ENCODE results near the gene SLC35G6.

The SLC35G6 gene

DNA sequence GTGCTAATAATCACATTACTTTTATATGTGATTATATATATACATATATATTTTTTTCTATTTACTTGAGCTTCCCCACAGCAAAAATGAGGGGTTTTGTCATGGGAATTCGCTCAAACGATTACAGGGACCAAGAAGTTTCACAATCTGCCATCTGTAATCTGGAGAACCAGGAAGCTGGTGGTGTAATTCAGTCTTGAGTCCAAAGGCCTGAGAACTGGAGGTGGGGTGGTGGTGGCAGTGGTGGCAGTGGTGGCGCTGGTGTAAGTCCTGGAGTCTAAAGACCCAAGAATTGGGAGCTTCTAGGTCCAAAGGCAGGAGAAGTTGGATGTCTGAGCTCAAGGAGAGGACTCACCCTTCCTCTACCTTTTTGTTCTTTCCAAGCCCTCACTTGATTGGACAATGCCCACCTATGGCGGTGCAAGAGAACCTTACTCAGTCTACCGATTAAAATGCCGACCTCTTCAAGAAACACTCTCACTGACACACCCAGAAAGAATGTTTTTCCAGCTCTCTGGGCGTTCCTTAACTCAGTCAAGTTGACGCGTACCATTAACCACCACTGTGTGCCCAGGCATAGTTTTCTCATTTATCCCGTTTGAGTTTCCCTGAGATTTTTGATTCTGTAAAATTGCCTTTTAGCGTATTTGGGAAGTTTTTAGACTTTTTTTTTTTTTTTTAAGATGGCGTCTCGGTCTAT, 34.8 kb downstream of the SLC35G6 start:
- no peak for DNase-seq (ENCODE audit: extremely low spot score)
- POLR2A ChIA-PET = interaction anchor here (0.6 kb wide), 2 partner anchors 11 to 32 kb away, joined by 3 read pairs; partner anchors contain the start of gene POLR2A
- TF ChIP-seq, protein P1, sequence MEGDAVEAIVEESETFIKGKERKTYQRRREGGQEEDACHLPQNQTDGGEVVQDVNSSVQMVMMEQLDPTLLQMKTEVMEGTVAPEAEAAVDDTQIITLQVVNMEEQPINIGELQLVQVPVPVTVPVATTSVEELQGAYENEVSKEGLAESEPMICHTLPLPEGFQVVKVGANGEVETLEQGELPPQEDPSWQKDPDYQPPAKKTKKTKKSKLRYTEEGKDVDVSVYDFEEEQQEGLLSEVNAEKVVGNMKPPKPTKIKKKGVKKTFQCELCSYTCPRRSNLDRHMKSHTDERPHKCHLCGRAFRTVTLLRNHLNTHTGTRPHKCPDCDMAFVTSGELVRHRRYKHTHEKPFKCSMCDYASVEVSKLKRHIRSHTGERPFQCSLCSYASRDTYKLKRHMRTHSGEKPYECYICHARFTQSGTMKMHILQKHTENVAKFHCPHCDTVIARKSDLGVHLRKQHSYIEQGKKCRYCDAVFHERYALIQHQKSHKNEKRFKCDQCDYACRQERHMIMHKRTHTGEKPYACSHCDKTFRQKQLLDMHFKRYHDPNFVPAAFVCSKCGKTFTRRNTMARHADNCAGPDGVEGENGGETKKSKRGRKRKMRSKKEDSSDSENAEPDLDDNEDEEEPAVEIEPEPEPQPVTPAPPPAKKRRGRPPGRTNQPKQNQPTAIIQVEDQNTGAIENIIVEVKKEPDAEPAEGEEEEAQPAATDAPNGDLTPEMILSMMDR (IDR thresholded peaks at IDR 0.05; ENCODE audit: control extremely low read depth, extremely low read depth, low read depth, missing control alignments) = no peak
- CTCF ChIA-PET = interaction anchor here (0.9 to 5.9 kb wide), 16 partner anchors 10 to 172 kb away, joined by 3 to 74 read pairs (median 8); partner anchors contain the start of genes MPDU1, SENP3, TMEM102 and TMEM95

DNA sequence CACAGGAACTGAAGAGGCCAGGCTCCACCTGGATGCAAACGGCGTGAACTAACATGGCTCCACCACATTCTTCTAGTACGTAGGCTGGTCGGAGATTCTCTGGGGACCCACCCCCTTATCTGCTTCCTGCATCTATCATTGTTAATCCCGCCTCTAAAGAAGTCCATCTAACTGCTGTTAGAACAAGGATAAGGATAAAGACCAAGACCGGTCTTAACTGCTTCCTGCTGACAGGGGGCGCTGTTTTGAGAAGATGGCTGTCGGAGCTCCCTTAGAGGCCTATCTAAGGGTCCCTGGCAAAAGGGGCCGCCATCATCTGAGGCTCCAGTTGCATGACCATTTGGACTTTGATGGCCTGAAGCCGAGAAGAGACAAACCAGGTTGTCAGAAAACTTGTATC, 41.8 kb downstream of the SLC35G6 start:
- CTCF ChIA-PET = interaction anchor here (1.0 to 4.5 kb wide), 4 partner anchors 9 to 66 kb away, joined by 4 to 21 read pairs (median 12); no protein-coding TSS in a partner anchor
- TF ChIP-seq, protein P1 (IDR thresholded peaks at IDR 0.05; ENCODE audit: control extremely low read depth, extremely low read depth, low read depth, missing control alignments) = peak; percentile 25
- POLR2A ChIA-PET = no interaction called here
- no peak for DNase-seq (ENCODE audit: extremely low spot score)

DNA sequence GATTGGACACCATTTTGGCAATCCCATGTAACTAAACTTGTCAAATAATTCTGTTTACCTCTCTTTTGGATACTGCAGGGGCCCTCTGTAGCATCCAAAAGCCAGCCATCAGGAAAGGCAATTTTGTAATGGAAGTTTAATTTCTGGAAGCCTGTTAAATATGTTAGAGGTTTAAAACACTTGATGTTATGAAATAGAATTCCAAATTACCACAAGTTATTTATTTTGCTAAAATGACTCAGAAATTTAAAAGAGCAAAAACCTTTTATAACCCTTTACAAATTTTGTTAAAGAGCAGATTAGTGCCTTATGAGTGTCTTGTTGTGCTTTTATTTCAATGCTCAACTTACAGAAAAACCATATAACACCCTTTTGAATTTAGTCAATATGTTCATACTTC, 47.6 kb downstream of the SLC35G6 start:
- TF ChIP-seq, protein P1 (IDR thresholded peaks at IDR 0.05; ENCODE audit: control extremely low read depth, extremely low read depth, low read depth, missing control alignments) = no peak
- no peak for DNase-seq (ENCODE audit: extremely low spot score)
- POLR2A ChIA-PET = no interaction called here
- CTCF ChIA-PET = no interaction called here

DNA sequence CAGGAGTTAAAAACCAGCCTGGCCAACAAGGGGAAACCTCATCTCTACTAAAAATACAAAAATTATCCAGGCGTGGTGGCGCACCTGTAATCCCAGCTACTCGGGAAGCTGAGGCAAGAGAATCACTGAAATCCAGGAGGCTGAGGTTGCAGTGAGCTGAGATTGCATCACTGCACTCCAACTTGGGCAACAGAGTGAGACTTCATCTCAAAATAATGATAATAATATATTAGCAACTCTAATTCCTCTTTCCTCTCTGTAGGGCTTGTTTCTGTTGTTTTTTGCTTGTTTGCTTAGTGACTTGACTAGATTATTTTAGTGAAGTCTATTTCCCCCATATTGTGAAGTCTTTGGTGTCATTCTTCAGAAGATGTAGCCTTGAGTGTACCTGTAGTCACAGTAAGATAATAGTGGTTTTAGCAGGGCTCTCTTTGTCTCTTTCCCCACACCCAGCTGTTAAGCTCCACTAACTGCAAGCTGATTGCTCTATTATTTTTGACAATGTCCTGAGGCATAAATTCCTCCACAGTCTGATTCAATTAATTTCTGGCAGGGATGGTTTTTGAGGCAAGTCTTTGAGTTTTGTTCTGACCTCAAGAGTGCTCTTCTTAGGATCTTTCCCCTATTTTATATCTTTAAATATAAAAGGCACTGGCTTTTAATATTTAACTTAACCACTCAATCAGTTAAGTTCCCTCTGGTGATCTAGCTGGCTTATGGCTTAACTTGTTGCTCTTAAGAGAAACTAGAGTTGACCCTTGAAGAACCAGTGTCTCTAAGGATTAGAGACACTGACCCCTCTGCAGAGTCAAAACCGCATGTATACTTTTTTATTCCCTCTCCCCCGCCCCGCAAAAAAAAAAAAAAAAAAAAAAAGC, 49.0 kb downstream of the SLC35G6 start:
- POLR2A ChIA-PET = no interaction called here
- DNase-seq (ENCODE audit: extremely low spot score) = no peak
- CTCF ChIA-PET = interaction anchor here (3.7 kb wide), 1 partner anchor 16 kb away, joined by 25 read pairs; no protein-coding TSS in a partner anchor
- TF ChIP-seq, protein P1 (IDR thresholded peaks at IDR 0.05; ENCODE audit: control extremely low read depth, extremely low read depth, low read depth, missing control alignments) = no peak
